Stomach (tissue), 9 donors: Measurements from ENCODE around the gene NEAT1. TPM values are rescaled to one million over a fixed set of nuclear protein-coding genes. Genes with fewer than 3 reads are reported as not detected.
"Not testable (repeated sequence)": the region's sequence is repeated elsewhere in the genome, so short reads cannot be mapped to it uniquely, and the experiment has no call there.

Experiments
- DNase-seq, 2 donors: peaks; one replicate each; pipeline versions ENCODE4 v3.0.0 to v3.0.0-alpha.2; 2013 to 2019
- H3K27ac ChIP-seq, 5 donors: fragments of 200-600 bp in 4 of 5; sonication (generic) in 4 of 5; one replicate each; pipeline ENCODE4 v1.5.1; 2013 to 2019; ENCODE audit warnings: mild to moderate bottlenecking in 1 of 5, moderate library complexity in 1 of 5
- H3K27me3 ChIP-seq, 3 donors: fragments of 200-600 bp; sonication (generic); one replicate each; pipeline ENCODE4 v1.5.1; 2017 to 2019; ENCODE audit warnings: mixed run types in 1 of 3
- H3K36me3 ChIP-seq, 4 donors: fragments of 200-600 bp; sonication (generic); 1 replicate in 3 of 4; 2 replicates in 1 of 4; pipeline ENCODE4 v1.5.1; 2016 to 2019
- H3K4me1 ChIP-seq, 4 donors: fragments of 200-600 bp; sonication (generic); one replicate each; pipeline ENCODE4 v1.5.1; 2016 to 2019
- H3K4me3 ChIP-seq, 4 donors: fragments of 200-600 bp; sonication (generic) in 3 of 4; one replicate each; pipeline ENCODE4 v1.5.1; 2016 to 2019; ENCODE audit warnings: mild to moderate bottlenecking in 1 of 4
- H3K9me3 ChIP-seq, 4 donors: fragments of 200-600 bp; sonication (generic); one replicate each; pipeline ENCODE4 v1.5.1; 2016 to 2019
- CTCF ChIP-seq, 7 experiments: fragments of 450-650 bp in 4 of 7; fragments of 200-600 bp in 3 of 7; sonication (generic) in 3 of 7; IDR thresholded peaks; one replicate each; pipeline ENCODE4 v1.5.1; 2016 to 2019; ENCODE audit warnings: antibody characterized with exemption in 7 of 7, control low read depth in 2 of 7, mild to moderate bottlenecking in 1 of 7
- EP300 ChIP-seq: sonication (generic); formaldehyde crosslinking; IDR thresholded peaks from one replicate; pipeline ENCODE4 v1.6.1; 2017; ENCODE audit warnings: antibody characterized with exemption
- POLR2A ChIP-seq, 4 donors: fragments of 450-650 bp; IDR thresholded peaks; one replicate each; pipeline ENCODE4 v1.6.1; 2016; ENCODE audit warnings: antibody characterized with exemption in 4 of 4, control low read depth in 2 of 4, mild to moderate bottlenecking in 1 of 4, moderate library complexity in 1 of 4
- POLR2AphosphoS5 ChIP-seq, 3 donors: sonication (generic); formaldehyde crosslinking; IDR thresholded peaks; one replicate each; pipeline ENCODE4 v1.6.1; 2016; ENCODE audit warnings: antibody characterized with exemption in 3 of 3
- WGBS, 5 donors: extraction: QIAGEN DNeasy Blood & Tissue Kit in 3 of 5; methylation state at CpG; one replicate each; pipeline versions ENCODE4 v1.1.5 to v1.1.7; 2013 to 2018; 5-methylcytosine and 5-hydroxymethylcytosine counted together
- intact Hi-C: fragments of 100-400 bp; cut with DNase I; formaldehyde crosslinking; loops from one replicate; pipeline ENCODE4 v1.15.1; 2023; ENCODE audit warnings: low total_unique reads
- polyA plus RNA-seq, 3 donors: library from polyadenylated mRNA; stranded (reverse); fragments of 200-250 nt; gene quantifications; one replicate each; pipeline ENCODE4 v1.2.3, GENCODE V29; 2013
- total RNA-seq, 5 donors: library from RNA; depleted of rRNA; stranded (reverse); fragments of >200 nt; gene quantifications; one replicate each; pipeline versions ENCODE4 v1.1.0 to v1.2.3, GENCODE V29; 2014 to 2016
- donor health status: healthy with polysubstance abuse.
- donor health status: Bipolar disorder and iron deficiency.
- donor health status: healthy.

Gene NEAT1
- total and polyA plus RNA-seq, 8 donors = 131 to 2,124 (median 707) TPM

GRCh38 chr11:65412271-65413076, 10.1 kb upstream of the NEAT1 start:
- peaks cover 36 to 65% (median 61%) of the 10 kb centered on the region in 4 donors for H3K36me3 ChIP-seq
- H3K4me1 ChIP-seq = peaks cover 17 to 24% (median 21%) of the 10 kb centered on the region in 4 donors
- peak overlapping the region in 3 of 5 donors; percentile 42 to 49 (median 49) for H3K27ac ChIP-seq
- no peak for TF ChIP-seq POLR2AphosphoS5 (IDR thresholded peaks at IDR 0.05)
- no peak for TF ChIP-seq EP300
- no peak for TF ChIP-seq CTCF (IDR thresholded peaks at IDR 0.05)
- no peak for TF ChIP-seq POLR2A (IDR thresholded peaks at IDR 0.05)
- no peak for DNase-seq
- intact Hi-C loops = no loop called here
- WGBS, 5 donors = 79 to 80% (median 80%) methylated on average over 19 to 24 of the region's 24 CpGs
- no peaks in the 10 kb centered on the region for H3K9me3 ChIP-seq
- no peaks in the 10 kb centered on the region for H3K27me3 ChIP-seq
- H3K4me3 ChIP-seq = no peak overlapping the region

GRCh38 chr11:65413077-65413664, 9.4 kb upstream of the NEAT1 start:
- H3K27me3 ChIP-seq, intact Hi-C loops, H3K9me3 ChIP-seq, H3K4me3 ChIP-seq, DNase-seq, H3K27ac ChIP-seq: not testable (repeated sequence)
- Histone ChIP-seq H3K36me3 (peaks cover 29 to 58% (median 54%) of the 10 kb centered on the region in 4 donors), H3K4me1 (peaks cover 24 to 31% (median 28%) of the 10 kb centered on the region in 4 donors)
- WGBS, 5 donors = 70 to 80% (median 73%) methylated on average over 15 of the region's 15 CpGs

- H3K27me3 ChIP-seq = no peaks in the 10 kb centered on the region
- intact Hi-C loops = no loop called here
- 75 to 84% (median 83%) methylated on average over 10 to 11 of the region's 11 CpGs for WGBS, 5 donors
- TF ChIP-seq POLR2A (IDR thresholded peaks at IDR 0.05) (no peak), CTCF (IDR thresholded peaks at IDR 0.05) (no peak), EP300 (no peak), POLR2AphosphoS5 (IDR thresholded peaks at IDR 0.05) (no peak)
- no peak for DNase-seq
- H3K36me3 ChIP-seq = peaks cover 13 to 41% (median 36%) of the 10 kb centered on the region in 4 donors
- H3K27ac ChIP-seq = no peak overlapping the region
- peaks cover 38 to 48% (median 43%) of the 10 kb centered on the region in 4 donors for H3K4me1 ChIP-seq
- H3K9me3 ChIP-seq = no peaks in the 10 kb centered on the region
- H3K4me3 ChIP-seq = no peak overlapping the region
Measured at GRCh38 chr11:65414776-65415498, 7.7 kb upstream of the NEAT1 start.

- intact Hi-C loops = no loop called here
- Histone ChIP-seq H3K4me1 (peaks cover 43 to 56% (median 50%) of the 10 kb centered on the region in 4 donors), H3K27ac (peak overlapping the region in 4 of 5 donors; percentile 98 to 100 (median 100)), H3K9me3 (no peaks in the 10 kb centered on the region), H3K4me3 (peak overlapping the region; percentile 19 to 81 (median 33)), H3K36me3 (peaks cover 12 to 36% (median 30%) of the 10 kb centered on the region in 4 donors), H3K27me3 (no peaks in the 10 kb centered on the region)
- TF ChIP-seq POLR2A (IDR thresholded peaks at IDR 0.05) = no peak
- TF ChIP-seq CTCF (IDR thresholded peaks at IDR 0.05) = no peak
- TF ChIP-seq EP300 = no peak
- no peak for TF ChIP-seq POLR2AphosphoS5 (IDR thresholded peaks at IDR 0.05)
- no peak for DNase-seq
- WGBS, 5 donors = 56 to 67% (median 63%) methylated on average over 11 of the region's 11 CpGs
Measured at GRCh38 chr11:65415499-65416340, 6.9 kb upstream of the NEAT1 start.
